K562 (cell line): ENCODE data around the gene ZC3H10. TPM values are rescaled to one million over a fixed set of nuclear protein-coding genes. Genes with fewer than 3 reads are reported as not detected.

Experiments used
- BRCA1 ChIP-seq, 2 experiments: fragments of 450-650 bp in 1 of 2; sonication (generic) in 1 of 2; formaldehyde crosslinking in 1 of 2; IDR thresholded peaks; 2 replicates each; pipeline versions ENCODE4 v1.5.0 to v1.6.1; 2017 to 2020; ENCODE audit warnings: mild to moderate bottlenecking in 1 of 2, missing genetic modification reagents in 1 of 2
- E2F4 ChIP-seq: sonication (generic); formaldehyde crosslinking; IDR thresholded peaks from 2 replicates; pipeline ENCODE4 v1.8.0; 2022; ENCODE audit warnings: mild to moderate bottlenecking, low read depth, missing genetic modification reagents
- ERF ChIP-seq: fragments of 450-650 bp; formaldehyde crosslinking; IDR thresholded peaks from 2 replicates; pipeline ENCODE4 v1.4.0; 2020; ENCODE audit warnings: mild to moderate bottlenecking, mixed read lengths
- FOSL1 ChIP-seq: fragments of 200-800 bp; sonication (Bioruptor generic); conservative IDR thresholded peaks from 2 replicates; pipeline ENCODE4 v1.6.1; 2016; ENCODE audit warnings: missing genetic modification characterization, missing compliant biosample characterization
- JUND ChIP-seq, 2 experiments: IDR thresholded peaks; 2 replicates in 1 of 2; 3 replicates in 1 of 2; pipeline ENCODE4 v1.6.1; 2011; ENCODE audit warnings: borderline replicate concordance in 2 of 2, low read depth in 2 of 2, low read length in 2 of 2, improper control_type of control experiment in 1 of 2, missing biosample characterization in 1 of 2, missing genetic modification characterization in 1 of 2, missing genetic modification reagents in 1 of 2
- MAFF ChIP-seq: IDR thresholded peaks from 2 replicates; pipeline ENCODE4 v1.6.1; 2012; ENCODE audit warnings: low read length, improper control_type of control experiment
- NCOR1 ChIP-seq: fragments of 450-650 bp; IDR thresholded peaks from 2 replicates; pipeline ENCODE4 v1.6.1; 2016; ENCODE audit warnings: mild to moderate bottlenecking, moderate library complexity
- PHTF2 ChIP-seq: fragments of 250-450 bp; sonication (Bioruptor Pico); IDR thresholded peaks from 2 replicates; pipeline ENCODE4 v1.5.0; 2021; ENCODE audit warnings: mild to moderate bottlenecking
- PRMT5 ChIP-seq: sonication (generic); formaldehyde crosslinking; IDR thresholded peaks from 2 replicates; pipeline ENCODE4 v1.5.0; 2020; ENCODE audit warnings: missing genetic modification reagents
- RFX5 ChIP-seq: IDR thresholded peaks from 2 replicates; pipeline ENCODE4 v1.6.1; 2011; ENCODE audit warnings: low read depth, mild to moderate bottlenecking, improper control_type of control experiment, low read length
- SIRT6 ChIP-seq: IDR thresholded peaks from one replicate; pipeline ENCODE4 v1.6.1; 2012; ENCODE audit warnings: low read depth, mild to moderate bottlenecking, control low read depth, inconsistent platforms, low read length, moderate library complexity
- SMAD4 ChIP-seq: fragments of 250-450 bp; sonication (Bioruptor Pico); conservative IDR thresholded peaks from 2 replicates; pipeline ENCODE4 v1.8.0; 2021; ENCODE audit warnings: inconsistent platforms, mild to moderate bottlenecking, moderate library complexity
- SMARCA5 ChIP-seq: fragments of 450-650 bp; IDR thresholded peaks from 2 replicates; pipeline ENCODE4 v1.6.1; 2016
- SMARCB1 ChIP-seq: IDR thresholded peaks from 2 replicates; pipeline ENCODE4 v1.6.1; 2011; ENCODE audit warnings: improper control_type of control experiment, low read depth; ENCODE audit not compliant: insufficient read length
- ZBTB1 ChIP-seq: sonication (generic); formaldehyde crosslinking; IDR thresholded peaks from 2 replicates; pipeline ENCODE4 v1.8.1; 2023; ENCODE audit warnings: missing genetic modification reagents, low read depth, mild to moderate bottlenecking, borderline replicate concordance
- ZNF449 ChIP-seq: fragments of 250-450 bp; sonication (Bioruptor Pico); IDR thresholded peaks from 2 replicates; pipeline ENCODE4 v1.8.0; 2022; ENCODE audit warnings: moderate library complexity, mild to moderate bottlenecking, inconsistent platforms
- ZNF780A ChIP-seq: fragments of 250-450 bp; sonication (Bioruptor Pico); IDR thresholded peaks from 2 replicates; pipeline ENCODE4 v1.5.0; 2021; ENCODE audit warnings: mild to moderate bottlenecking
- polyA plus RNA-seq, 8 experiments: library from polyadenylated mRNA; depleted of rRNA in 4 of 8; stranded (reverse) in 5 of 8; unstranded in 3 of 8; fragments of >200 nt; fragmentation: Nextera tagmentation in 2 of 8; fragmentation: Illumina TruSeq in 1 of 8; extraction: Ambion mirVana in 2 of 8; extraction: Trizol in 1 of 8; gene quantifications; 2 replicates each; pipeline versions ENCODE4 v1.2.1 to v1.2.3, GENCODE V29; 2011 to 2014; ENCODE audit warnings: inconsistent platforms in 1 of 8, missing spikeins in 1 of 8
- total RNA-seq, 7 experiments: library from RNA; depleted of rRNA in 6 of 7; stranded (reverse); fragments of >200 nt in 6 of 7; fragmentation: Illumina TruSeq in 2 of 7; extraction: Trizol in 2 of 7; gene quantifications; 2 replicates each; pipeline versions ENCODE4 v1.2.1 to v1.2.3, GENCODE V29; 2011 to 2021; ENCODE audit warnings: low replicate concordance in 1 of 7

Gene ZC3H10
- total and polyA plus RNA-seq, 9 of the 15 experiments (the other 6 are each of a cell fraction or from before 2014, with no cell fraction given) = 0.31 to 4.1 (median 1.6) TPM

DNA sequence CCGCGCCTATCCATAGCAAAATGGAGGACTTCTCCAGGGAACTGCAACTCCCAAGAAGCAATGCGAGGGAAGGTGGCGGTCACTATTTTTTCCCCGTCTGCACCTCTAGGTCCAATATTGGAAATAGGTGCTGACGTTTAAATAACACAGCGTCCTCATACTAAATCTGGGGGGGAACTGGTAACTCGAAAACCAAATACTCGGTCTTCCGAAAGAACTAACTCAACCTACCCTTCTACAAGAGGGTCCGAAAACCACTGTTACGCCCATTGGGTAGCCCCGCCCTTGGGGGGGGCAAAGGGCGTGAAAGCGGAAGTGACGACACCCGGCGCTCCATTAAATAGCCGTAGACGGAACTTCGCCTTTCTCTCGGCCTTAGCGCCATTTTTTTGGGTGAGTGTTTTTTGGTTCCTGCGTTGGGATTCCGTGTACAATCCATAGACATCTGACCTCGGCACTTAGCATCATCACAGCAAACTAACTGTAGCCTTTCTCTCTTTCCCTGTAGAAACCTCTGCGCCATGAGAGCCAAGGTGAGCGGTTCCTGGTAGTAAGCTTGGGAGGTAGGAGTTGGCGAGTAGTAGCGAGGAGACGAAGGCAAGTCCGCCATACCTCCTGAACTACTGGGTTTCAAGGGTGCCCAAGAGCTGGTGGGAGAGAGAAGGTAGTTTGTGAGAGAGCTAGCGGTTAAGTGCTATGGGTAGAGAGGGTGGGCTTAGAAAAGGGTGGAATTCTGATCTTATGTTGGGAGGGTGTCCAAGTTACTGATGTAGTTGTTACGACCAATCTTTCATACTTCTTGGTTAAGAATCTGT lies 1.6 kb upstream of the ZC3H10 start, which contains the start of gene RPL41 (continued):
- TF ChIP-seq ZNF449 (CRISPR knock-in tag) = no peak
- TF ChIP-seq JUND (IDR thresholded peaks at IDR 0.05; ENCODE audit: borderline replicate concordance, low read depth, low read length) = peak; percentile 59
- TF ChIP-seq JUND (tag; IDR thresholded peaks at IDR 0.05; ENCODE audit: borderline replicate concordance, low read depth, low read length) = peak; percentile 81; the same call in 2 of the 3 replicates
- TF ChIP-seq ZBTB1 = no peak
- no peak for TF ChIP-seq ZNF780A (CRISPR knock-in tag)
- no peak for TF ChIP-seq RFX5
- TF ChIP-seq SMAD4 = no peak
- TF ChIP-seq ERF (CRISPR knock-in tag) = no peak
- no peak for TF ChIP-seq SMARCA5
- peak; percentile 40; the same call in 1 of the 2 replicates for TF ChIP-seq FOSL1 (tag)
- TF ChIP-seq E2F4 (CRISPR knock-in tag) = no peak; the same call in 1 of the 2 replicates
- TF ChIP-seq SMARCB1 = no peak
- no peak for TF ChIP-seq SIRT6
- no peak for TF ChIP-seq PRMT5 (CRISPR knock-in tag)
- no peak for TF ChIP-seq BRCA1 (IDR thresholded peaks at IDR 0.05)
- no peak for TF ChIP-seq BRCA1 (CRISPR knock-in tag; IDR thresholded peaks at IDR 0.05)
- peak; percentile 70 for TF ChIP-seq NCOR1
- TF ChIP-seq MAFF = no peak
- no peak for TF ChIP-seq PHTF2 (CRISPR knock-in tag)
